ENCODE measurements around the gene GHRL.

DNA sequence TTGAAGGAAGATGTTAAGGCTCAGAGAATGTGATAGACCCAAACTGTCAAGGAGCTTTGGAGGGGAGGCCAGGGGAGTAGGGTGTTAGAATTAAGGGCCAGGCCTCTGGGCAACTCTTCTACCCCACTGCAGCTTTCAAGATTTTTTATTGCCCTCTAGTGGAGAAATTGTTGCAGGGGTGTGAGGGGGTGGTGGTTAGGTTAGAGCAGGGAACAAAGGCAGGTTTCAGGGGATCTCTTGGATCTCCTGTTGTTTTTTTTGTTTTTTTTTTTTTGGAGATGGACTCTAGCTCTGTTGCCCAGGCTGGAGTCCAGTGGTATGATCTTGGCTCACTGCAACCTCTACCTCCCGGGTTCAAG is 29.6 kb upstream of the GHRL start:
- TF ChIP-seq CTCF (IDR thresholded peaks at IDR 0.05) (no peak), POLR2AphosphoS5 (IDR thresholded peaks at IDR 0.05) (no peak), EP300 (IDR thresholded peaks at IDR 0.05) (no peak), POLR2A (IDR thresholded peaks at IDR 0.05) (no peak)

Data from sigmoid colon (tissue), 4 donors.